GM18951 (cell line): ENCODE results near the gene CCNF.
"Not testable (repeated sequence)": the region's sequence is repeated elsewhere in the genome, so short reads cannot be mapped to it uniquely, and the experiment has no call there.

Experiments used
- POLR2A ChIP-seq: IDR thresholded peaks from 4 replicates; pipeline ENCODE4 v1.6.1; 2011; ENCODE audit warnings: mild to moderate bottlenecking; ENCODE audit not compliant: insufficient read length, insufficient read depth; ENCODE audit errors: extremely low read depth
- in situ Hi-C: fragments of 300-500 bp; cut with MboI; formaldehyde crosslinking; loops from one replicate; pipeline ENCODE4 v1.12.0; 2022; ENCODE audit warnings: low sequenced_read_pairs, mixed read lengths, inconsistent platforms; ENCODE audit not compliant: unreplicated experiment

The CCNF gene

DNA sequence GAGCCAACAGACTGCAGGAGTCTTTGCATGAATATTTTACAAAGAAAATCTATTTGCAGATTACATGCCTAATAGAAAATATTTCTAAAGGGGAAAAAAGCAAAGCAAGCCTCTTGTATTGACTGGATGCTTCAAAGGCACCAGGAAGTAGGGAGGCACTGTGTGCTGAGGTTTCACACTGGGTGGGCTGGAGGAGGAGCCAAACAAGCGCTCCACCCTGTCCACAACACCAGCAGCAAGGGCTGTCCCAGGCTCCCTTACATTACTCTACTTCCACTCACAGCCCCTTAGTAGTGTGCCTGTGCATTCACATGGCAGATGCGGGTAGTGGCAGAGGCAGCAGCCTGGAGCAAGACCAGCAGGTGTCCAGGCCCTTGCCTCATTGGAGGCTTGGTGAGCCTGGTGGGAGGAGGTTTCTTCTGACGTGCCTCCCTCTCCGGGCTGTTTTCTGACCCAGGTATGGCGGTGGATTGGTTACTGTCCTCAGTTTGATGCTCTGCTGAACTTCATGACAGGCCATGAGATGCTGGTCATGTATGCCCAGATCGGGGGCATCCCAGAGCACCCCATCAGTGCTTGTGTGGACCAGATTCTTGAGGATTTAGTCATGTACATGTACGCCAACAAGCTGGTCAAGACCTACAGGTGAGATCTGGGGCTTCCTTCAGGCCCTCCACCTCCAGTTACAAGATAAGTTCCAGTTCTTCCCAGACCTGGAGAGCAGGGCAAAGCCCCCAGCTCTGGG, 7.0 kb upstream of the CCNF start:
- TF ChIP-seq POLR2A: no peak
- in situ Hi-C loops: no loop called here

DNA sequence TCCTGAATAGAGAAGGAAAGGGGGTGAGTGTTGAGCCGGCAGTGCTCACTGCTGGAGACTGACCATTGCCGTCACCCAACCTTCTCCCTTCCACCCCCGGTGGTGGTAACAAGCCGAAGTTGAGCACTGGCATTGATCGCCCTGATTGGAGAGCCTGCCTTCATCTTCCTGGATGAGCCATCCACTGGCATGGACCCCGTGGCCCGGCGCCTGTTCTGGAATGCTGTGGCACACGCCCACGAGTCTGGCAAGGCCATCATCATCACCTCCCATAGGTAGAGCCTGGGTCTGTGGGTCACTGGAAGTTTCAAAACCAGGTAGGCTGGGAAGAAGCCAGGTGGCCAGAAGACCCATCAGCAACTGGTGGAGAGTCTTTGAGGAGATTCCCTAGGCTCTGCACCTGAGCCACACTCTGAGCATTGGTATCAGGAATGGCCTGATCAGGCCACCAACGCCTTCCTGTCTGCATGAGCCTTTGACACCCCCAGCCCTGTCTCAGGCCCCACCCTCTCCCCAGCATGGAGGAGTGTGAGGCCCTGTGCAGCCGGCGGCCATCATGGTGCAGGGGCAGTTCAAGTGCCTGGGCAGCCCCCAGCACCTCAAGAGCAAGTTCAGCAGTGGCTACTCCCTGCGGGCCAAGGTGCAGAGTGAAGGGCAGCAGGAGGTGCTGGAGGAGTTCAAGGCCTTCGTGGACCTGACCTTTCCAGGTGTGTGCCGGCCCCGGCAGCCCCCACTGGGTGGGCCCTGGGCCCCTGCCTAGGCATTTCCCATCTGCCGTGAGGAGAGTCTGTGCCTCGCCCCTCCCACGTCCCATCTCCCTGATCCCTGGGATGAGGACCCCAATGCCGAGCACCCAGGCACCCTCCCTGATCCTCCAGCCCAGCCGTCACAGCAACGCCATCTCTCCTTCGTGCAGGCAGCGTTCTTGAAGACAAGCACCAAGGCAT, 4.9 kb upstream of the CCNF start:
- TF ChIP-seq POLR2A: no peak
- in situ Hi-C loops: no loop called here

DNA sequence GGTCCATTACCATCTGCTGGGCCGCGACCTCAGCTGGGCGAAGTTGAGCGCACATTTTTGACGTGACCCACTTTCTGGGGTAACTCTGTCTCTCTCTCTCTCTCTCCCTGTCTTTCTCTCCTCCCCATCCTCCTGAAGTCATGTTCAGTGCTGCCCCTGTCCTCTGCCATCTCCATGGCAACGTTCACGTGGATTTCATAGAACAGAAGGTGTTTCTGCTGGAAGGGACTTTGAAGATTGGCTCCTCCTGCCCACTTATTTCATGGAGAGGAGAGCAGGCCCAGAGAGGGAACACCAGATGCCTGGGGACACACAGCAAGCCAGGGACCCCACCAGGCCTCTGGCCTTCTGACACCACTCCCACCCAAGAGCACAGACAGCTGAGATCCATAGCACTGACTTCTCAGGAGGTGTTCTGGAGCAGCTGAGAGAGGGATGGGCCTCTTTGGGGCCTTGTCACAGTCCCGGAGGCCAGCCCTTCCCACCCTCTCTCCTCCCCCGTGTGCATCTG, 4.2 kb upstream of the CCNF start:
- no peak for TF ChIP-seq POLR2A
- in situ Hi-C loops: no loop called here

DNA sequence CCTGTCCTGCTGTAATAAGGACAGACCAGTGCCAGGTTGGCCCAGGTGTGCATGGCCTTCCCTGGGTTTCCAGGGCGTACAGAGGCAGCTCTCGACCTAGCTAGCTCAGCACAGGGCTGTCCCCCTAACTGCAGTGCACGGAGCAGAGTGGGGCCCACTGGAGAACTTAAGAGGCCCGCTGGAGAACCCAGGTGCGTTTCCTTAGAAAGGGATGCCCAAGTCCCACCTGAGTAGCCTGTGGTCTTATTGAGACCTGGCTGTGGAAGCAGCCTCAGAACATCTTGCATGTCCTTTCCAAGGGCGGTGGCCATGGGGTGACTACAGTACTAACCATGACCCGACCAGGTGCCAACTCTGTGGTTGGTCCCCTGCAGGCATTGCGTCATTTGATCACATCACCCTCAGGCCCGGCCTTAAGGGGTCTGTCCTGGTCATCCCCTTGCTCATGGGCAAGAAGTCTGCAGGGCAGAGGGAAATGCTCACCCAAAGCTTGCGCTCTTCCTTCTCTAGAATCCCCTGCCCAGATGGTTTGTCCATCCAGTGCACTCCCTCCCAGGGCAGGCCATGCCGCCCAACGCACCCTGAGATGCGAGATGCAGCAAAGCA, 3.3 kb upstream of the CCNF start:
- in situ Hi-C loops: no loop called here
- TF ChIP-seq POLR2A: no peak

DNA sequence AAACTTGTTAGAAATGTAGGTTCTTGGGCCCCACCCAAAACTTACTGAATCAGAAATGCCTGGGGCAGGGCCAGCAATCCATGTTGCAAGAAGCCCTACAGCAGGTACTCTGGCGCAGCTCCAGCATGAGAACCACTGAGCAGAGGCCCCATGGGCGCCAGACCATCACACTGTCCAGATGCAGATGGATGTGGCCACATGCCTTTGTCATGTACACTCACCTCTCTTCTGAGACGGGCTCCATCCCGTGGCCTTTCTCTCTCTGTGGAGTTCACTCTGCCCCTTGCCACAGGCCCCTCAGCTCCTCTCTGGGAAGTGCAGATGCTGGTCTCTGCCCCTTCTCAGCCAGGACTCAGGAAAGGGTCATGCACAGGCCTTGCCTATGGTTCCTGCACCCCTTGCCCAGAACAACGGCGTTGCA, 2.3 kb upstream of the CCNF start:
- in situ Hi-C loops: no loop called here
- TF ChIP-seq POLR2A: no peak

DNA sequence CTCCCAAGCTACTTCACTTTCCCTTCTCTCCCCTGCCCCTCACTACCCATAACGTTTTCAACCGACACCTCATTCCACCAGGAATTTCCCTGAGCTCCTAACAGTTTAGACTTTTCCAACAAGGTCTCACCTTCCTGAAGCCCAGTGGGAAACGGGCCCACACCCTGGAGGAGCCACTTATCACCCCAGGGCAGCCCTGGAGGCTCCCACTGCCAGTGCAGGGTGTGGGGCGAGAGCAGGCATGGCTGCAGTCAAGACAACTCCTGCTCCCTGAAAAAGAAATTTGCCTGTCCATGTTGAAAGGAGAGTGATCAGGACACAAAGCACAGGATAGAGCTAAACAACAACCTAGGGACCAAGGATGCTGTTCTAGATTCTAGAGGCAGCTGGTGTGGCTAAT, 1.7 kb upstream of the CCNF start:
- in situ Hi-C loops: no loop called here
- no peak for TF ChIP-seq POLR2A

DNA sequence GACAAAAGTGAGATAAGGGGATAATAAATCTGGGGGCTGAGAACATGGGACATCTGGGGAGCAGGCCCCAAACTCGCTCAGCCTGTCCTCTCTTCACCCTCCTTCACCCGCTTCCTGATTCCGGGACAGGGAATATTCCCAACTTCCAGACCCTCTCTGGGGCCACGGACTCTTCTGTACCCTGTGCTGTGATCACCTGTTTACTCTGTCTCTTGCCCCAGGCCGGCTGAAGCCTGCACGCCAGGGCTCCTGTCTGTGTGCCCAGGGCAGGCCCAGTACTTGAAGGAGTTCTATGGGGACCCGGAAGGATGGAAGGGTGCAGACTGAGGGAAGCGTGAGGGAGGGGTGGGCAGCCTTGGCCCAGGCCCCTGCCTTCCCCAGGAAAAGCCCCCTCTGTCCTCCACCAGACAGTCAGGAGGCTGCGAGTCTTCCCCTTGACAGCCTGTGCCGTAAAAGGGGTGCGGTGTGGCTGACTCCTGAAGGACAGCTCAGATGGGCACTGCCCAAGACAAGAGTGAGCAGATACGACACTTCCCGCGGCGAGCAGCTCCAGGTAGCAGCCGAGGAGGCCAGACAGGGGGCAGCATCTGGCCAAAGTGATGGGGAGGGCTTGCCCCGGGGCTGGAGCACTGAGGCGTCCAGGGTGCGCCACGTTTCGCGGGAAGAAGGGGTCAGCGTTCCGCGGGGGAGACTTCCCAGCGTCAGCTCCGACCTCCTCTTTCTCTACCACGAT, 1.0 kb upstream of the CCNF start:
- TF ChIP-seq POLR2A: no peak
- in situ Hi-C loops: no loop called here

DNA sequence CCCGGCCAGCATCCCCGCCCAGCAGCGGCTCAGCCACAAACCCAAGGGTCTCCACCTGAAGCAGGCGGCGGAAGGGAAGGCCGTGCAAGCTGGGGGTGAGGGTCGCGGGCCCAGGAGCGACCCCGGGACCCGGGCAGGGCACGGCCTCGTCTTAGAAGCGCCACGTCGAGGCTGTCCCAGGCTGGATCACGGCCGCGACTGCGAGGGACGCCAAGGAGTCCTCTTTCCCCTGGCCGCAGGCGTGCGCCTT, 538 bp upstream of the CCNF start:
- TF ChIP-seq POLR2A: no peak

DNA sequence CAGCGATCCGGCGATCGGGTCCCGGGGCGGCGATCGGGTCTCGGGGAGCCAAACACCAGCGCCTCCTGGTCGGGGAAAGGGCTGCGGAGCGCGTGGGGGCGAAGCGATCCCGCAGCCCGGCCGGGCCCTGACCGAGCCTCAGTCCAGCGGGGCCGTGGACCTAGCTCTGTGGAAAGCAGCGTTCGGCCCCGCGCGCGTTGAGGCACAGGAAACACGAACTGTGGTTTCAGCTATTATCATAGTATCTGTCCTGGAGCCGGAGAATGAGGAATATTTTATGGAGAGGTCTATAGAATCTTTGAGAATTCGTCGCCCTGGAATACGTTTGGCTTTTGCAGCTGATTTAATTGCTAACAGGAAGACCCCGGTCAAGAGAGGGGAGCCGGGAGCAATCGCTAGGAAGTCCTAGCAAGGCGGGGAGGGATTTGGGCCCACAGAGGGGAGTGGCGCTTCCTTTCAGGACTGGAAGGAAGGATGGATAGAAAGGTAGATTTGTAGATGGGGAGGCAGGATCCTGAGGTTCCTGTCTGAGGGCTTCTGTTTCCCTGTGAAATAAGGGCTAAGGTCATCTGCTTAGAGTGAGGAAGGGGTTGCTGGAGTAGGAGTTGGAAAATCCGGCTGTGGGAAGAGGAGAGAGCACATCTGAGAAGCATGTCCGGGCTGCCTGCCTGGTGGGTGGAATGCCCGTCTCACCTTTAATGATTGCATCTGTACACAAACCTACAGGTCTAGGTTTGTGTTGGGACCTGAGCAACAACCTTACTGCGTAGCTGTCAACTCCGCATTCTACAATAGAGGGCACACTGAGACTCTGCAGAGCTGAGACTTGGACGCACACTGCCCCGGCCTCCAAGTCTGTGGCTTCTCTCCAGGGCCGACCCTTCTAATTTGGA, 770 bp downstream of the CCNF start:
- TF ChIP-seq POLR2A: no peak
- in situ Hi-C loops: no loop called here

More for the DNA sequence above, 538 bp upstream of the CCNF start:
- in situ Hi-C loops: no loop called here

DNA sequence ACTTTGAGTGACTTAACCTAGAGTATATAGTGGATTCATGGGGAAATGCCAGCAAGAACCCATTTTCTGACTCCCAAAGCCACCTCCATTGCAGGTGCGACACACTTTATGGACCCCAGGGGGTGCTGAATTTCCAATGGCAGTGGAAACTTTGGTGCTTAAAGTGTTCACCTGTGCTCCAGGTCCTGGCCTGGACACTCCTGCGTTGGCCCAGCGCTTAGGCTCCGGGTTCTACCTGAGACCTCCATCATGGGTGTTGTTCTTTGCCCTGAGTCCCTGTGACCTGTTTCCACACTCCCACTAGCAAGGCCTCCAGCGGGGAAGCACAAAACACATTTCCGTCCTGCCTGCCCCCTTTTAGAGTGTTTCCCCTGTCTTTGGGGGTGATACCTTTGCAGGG, 3.0 kb downstream of the CCNF start:
- in situ Hi-C loops: no loop called here
- TF ChIP-seq POLR2A: no peak

DNA sequence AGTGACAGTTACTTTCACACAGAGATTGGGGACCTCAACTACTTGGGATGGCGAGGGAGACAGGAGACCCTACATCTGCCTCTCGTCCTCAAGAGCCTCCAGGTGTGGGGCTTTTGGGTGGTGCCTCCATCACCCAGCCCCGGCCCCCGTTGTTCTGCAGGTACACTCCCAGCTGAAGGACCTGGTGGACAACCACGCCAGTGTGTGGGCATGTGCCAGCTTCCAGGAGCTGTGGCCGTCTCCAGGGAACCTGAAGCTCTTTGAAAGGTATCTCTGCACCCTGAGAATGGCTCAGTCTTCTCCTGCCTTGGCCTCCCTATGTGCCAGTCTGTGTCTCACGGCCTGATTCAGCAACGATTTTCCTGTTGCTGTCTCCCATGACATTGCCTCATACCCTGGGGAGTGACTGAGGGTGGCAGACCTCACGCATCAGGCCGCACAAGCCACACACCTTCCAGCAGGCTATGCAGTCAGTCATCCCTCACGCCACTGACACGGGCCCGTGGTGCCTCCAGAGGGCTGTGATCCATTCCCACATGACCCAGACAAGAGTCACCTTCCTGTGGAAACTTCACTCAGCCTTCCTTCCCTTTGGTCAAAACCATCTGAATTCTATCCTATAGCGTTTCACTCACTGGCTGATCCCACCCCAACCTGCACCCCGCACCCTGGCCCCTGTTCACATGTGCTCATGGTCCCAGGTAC, 3.7 kb downstream of the CCNF start:
- TF ChIP-seq POLR2A: no peak
- in situ Hi-C loops: no loop called here

DNA sequence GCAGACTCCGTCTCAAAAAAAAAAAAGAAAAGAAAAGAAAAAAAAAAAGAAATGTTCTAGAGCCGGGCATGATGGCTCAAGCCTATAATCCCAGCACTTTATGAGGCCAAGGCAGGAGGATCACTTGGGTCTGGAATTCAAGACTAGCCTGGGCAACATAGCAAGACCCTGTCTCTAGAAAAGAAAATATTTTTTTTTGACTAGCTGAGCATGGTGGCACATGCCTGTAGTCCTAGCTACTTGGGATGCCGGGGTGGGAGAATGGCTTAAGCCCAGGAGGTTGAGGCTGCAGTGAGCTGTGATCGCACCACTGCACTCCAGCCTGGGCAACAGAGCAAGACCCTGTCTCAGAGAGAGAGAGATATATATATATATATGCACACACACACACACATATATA, 6.0 kb downstream of the CCNF start:
- in situ Hi-C loops: not testable (repeated sequence)
